Measurements from ENCODE around the gene TBC1D9B. TPM values are rescaled to one million over a fixed set of nuclear protein-coding genes. Genes with fewer than 3 reads are reported as not detected.

Gene TBC1D9B
- total and polyA plus RNA-seq, 2 of the 13 experiments (the other 11 are each of a cell fraction or from before 2014, with no cell fraction given) = 35.0 to 50.0 TPM

- TF ChIP-seq ZNF749 (CRISPR knock-in tag; IDR thresholded peaks at IDR 0.05; ENCODE audit: borderline replicate concordance) (no peak), CTCF (CRISPR knock-in tag; IDR thresholded peaks at IDR 0.05) (no peak), ZBTB25 (CRISPR knock-in tag; IDR thresholded peaks at IDR 0.05) (no peak), HMG20A (CRISPR knock-in tag; IDR thresholded peaks at IDR 0.05; ENCODE audit: borderline replicate concordance) (no peak), HOMEZ (CRISPR knock-in tag; IDR thresholded peaks at IDR 0.05; ENCODE audit: low read depth) (no peak), FOXA1 (IDR thresholded peaks at IDR 0.05) (no peak), FOXA1 (CRISPR knock-in tag; IDR thresholded peaks at IDR 0.05) (no peak), ZNF580 (CRISPR knock-in tag; IDR thresholded peaks at IDR 0.05; ENCODE audit: borderline replicate concordance, low read depth) (0 out of 2 replicates have a peak, but pooled peaks have one; percentile 28), PTBP1 (IDR thresholded peaks at IDR 0.05; ENCODE audit: low read depth, low read length, poor library complexity, severe bottlenecking) (no peak)
These were observed 85.2 kb downstream of the TBC1D9B start (continued) for GRCh38 chr5:179822444-179822990.

All from HepG2 (cell line).